SJCRH30 (cell line): ENCODE results near the gene KATNA1. TPM values are rescaled to one million over a fixed set of nuclear protein-coding genes. Genes with fewer than 3 reads are reported as not detected.

Experiments used
- DNase-seq, 2 experiments: peaks; one replicate each; pipeline ENCODE4 v3.0.0-alpha.2; 2015 to 2020
- H3K27ac ChIP-seq: fragments of 250-450 bp; sonication (Bioruptor Pico); 2 replicates; pipeline ENCODE4 v1.5.1; 2020; ENCODE audit warnings: mild to moderate bottlenecking, moderate library complexity
- H3K27me3 ChIP-seq: fragments of 250-450 bp; sonication (Bioruptor Pico); 2 replicates; pipeline ENCODE4 v1.5.1; 2020; ENCODE audit warnings: mild to moderate bottlenecking, moderate library complexity
- H3K36me3 ChIP-seq: fragments of 250-450 bp; sonication (Bioruptor Pico); 2 replicates; pipeline ENCODE4 v1.5.1; 2020; ENCODE audit warnings: mild to moderate bottlenecking, moderate library complexity
- H3K4me1 ChIP-seq: fragments of 250-450 bp; sonication (Bioruptor Pico); 2 replicates; pipeline ENCODE4 v1.5.1; 2020; ENCODE audit warnings: mild to moderate bottlenecking, moderate library complexity
- H3K4me3 ChIP-seq: fragments of 250-450 bp; sonication (Bioruptor Pico); 2 replicates; pipeline ENCODE4 v1.5.1; 2020; ENCODE audit warnings: mild to moderate bottlenecking, moderate library complexity
- H3K9me3 ChIP-seq: fragments of 250-450 bp; sonication (Bioruptor Pico); replicated peaks from 2 replicates; pipeline ENCODE4 v1.5.1; 2020; ENCODE audit warnings: mild to moderate bottlenecking, moderate library complexity
- total RNA-seq: library from RNA; depleted of rRNA; stranded (reverse); fragments of >200 nt; shearing (Covaris generic); gene quantifications from 2 replicates; pipeline ENCODE4 v1.2.3, GENCODE V29; 2014

Gene KATNA1
- total RNA-seq, 1 experiment from 2014 or later, result 39.7 TPM

GRCh38 chr6:149642829-149643580, 5.5 kb downstream of the KATNA1 start:
- Histone ChIP-seq H3K9me3 (no peaks in the 10 kb centered on the region), H3K4me1 (peaks cover 7% of the 10 kb centered on the region; the same call in 1 of the 2 replicates), H3K27ac (no peak overlapping the region), H3K36me3 (peaks cover 9% of the 10 kb centered on the region), H3K27me3 (no peaks in the 10 kb centered on the region), H3K4me3 (no peak overlapping the region)
- no peak for DNase-seq

DNA sequence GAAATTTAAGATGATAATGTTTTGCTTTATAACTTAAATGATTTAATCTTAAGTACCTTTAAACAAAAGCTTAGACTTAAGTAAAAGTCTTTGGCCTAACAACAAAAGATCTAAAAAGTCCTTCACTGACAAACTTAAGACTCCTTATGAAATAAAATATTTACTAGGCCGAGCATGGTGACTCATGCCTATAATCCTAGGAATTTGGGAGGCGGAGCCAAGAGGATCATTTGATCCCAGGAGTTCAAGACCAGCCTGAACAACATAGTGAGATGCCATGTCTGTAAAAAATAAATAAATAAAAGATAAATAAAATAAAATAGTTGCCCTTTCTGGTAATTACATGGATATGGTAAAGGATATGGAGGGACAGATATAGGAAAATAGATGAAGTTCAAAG, 12.4 kb downstream of the KATNA1 start:
- DNase-seq, result peak in 1 of 2 experiments; percentile 13
- Histone ChIP-seq H3K27me3 (no peaks in the 10 kb centered on the region), H3K9me3 (no peaks in the 10 kb centered on the region), H3K36me3 (peaks cover 12% of the 10 kb centered on the region), H3K4me3 (no peak overlapping the region), H3K27ac (no peak overlapping the region), H3K4me1 (no peaks in the 10 kb centered on the region)

DNA sequence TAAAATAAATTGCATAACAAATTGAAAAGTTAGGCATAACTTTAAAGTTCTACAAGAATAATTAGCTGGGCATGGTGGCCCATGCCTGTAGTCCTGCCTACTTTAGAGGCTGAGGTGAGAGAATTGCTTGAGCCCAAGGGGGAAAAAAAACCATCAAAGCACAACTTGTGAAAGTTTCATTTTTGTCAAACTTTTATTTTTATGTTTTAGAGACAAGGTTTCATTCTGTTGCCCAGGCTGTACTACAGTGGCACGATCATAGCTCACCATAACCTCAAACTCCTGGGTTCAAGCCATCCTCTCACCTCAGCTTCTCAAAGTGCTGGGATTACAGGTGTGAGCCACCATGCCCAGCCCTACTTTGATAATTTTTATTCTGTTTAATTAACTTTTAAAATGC, 14.2 kb downstream of the KATNA1 start:
- no peak overlapping the region for H3K27ac ChIP-seq
- H3K4me3 ChIP-seq, result no peak overlapping the region
- no peak for DNase-seq

GRCh38 chr6:149628875-149629510, 19.5 kb downstream of the KATNA1 start:
- H3K27me3 ChIP-seq, result no peaks in the 10 kb centered on the region
- H3K36me3 ChIP-seq, result peaks cover 23% of the 10 kb centered on the region
- H3K4me1 ChIP-seq, result no peaks in the 10 kb centered on the region
- H3K9me3 ChIP-seq, result no peaks in the 10 kb centered on the region
- DNase-seq, result no peak
- no peak overlapping the region for H3K4me3 ChIP-seq
- H3K27ac ChIP-seq, result no peak overlapping the region

More for the DNA sequence above, 14.2 kb downstream of the KATNA1 start:
- Histone ChIP-seq H3K4me1 (no peaks in the 10 kb centered on the region), H3K27me3 (no peaks in the 10 kb centered on the region), H3K9me3 (no peaks in the 10 kb centered on the region), H3K36me3 (peaks cover 22% of the 10 kb centered on the region)

GRCh38 chr6:149627672-149628071, 20.8 kb downstream of the KATNA1 start:
- peaks cover 28% of the 10 kb centered on the region for H3K36me3 ChIP-seq
- no peaks in the 10 kb centered on the region for H3K27me3 ChIP-seq
- H3K4me1 ChIP-seq, result no peaks in the 10 kb centered on the region
- no peaks in the 10 kb centered on the region for H3K9me3 ChIP-seq
- no peak overlapping the region for H3K4me3 ChIP-seq
- H3K27ac ChIP-seq, result no peak overlapping the region
- no peak for DNase-seq

GRCh38 chr6:149615805-149616204, 32.7 kb downstream of the KATNA1 start:
- peaks cover 21% of the 10 kb centered on the region for H3K36me3 ChIP-seq
- H3K4me1 ChIP-seq, result no peaks in the 10 kb centered on the region
- H3K9me3 ChIP-seq, result peaks cover 3% of the 10 kb centered on the region; the same call in 1 of the 2 replicates
- no peak overlapping the region for H3K27ac ChIP-seq
- DNase-seq, result no peak
- no peaks in the 10 kb centered on the region for H3K27me3 ChIP-seq
- no peak overlapping the region for H3K4me3 ChIP-seq

- Histone ChIP-seq H3K27me3 (no peaks in the 10 kb centered on the region), H3K36me3 (peaks cover 12% of the 10 kb centered on the region), H3K27ac (no peak overlapping the region), H3K4me3 (no peak overlapping the region), H3K9me3 (peaks cover 3% of the 10 kb centered on the region; the same call in 1 of the 2 replicates), H3K4me1 (no peaks in the 10 kb centered on the region)
- DNase-seq, result no peak
These were observed 34.2 kb downstream of the KATNA1 start for GRCh38 chr6:149614337-149614736.

DNA sequence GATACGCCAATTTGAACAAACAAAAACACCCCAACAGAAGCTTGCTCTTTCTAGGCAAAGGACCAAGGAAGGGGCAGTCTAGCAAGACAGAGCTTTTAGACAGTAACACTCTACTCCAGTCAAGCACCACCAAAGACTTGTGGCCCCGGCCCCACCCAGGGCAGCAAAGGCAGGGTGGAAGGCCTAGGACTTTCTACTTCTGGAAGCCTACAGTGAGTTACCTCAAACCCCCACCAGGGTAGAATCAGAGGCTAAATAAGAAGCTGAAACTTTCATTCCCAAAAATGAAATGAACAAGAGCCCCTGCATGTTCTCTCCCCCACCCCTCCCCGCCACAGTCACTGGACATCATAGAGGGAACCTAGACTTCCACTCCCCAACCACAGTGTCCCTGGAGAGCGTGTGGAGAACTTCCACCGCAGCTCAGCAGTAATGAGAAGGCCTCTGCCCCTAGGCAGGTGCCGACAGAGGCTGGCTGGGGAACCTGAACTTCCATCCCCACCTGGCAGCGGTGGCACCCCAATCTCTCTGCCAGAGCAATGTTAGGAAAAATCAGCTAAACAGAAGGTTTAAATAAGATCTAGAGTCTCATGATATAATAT, 40.0 kb downstream of the KATNA1 start:
- Histone ChIP-seq H3K36me3 (peaks cover 6% of the 10 kb centered on the region; the same call in 1 of the 2 replicates), H3K4me1 (no peaks in the 10 kb centered on the region), H3K9me3 (peaks cover 3% of the 10 kb centered on the region; the same call in 1 of the 2 replicates), H3K27ac (no peak overlapping the region), H3K27me3 (no peaks in the 10 kb centered on the region), H3K4me3 (no peak overlapping the region)
- no peak for DNase-seq

GRCh38 chr6:149600508-149600907, 48.0 kb downstream of the KATNA1 start:
- H3K36me3 ChIP-seq, result peaks cover 28% of the 10 kb centered on the region
- no peaks in the 10 kb centered on the region for H3K9me3 ChIP-seq
- H3K27ac ChIP-seq, result no peak overlapping the region
- no peak overlapping the region for H3K4me3 ChIP-seq
- no peaks in the 10 kb centered on the region for H3K4me1 ChIP-seq
- no peaks in the 10 kb centered on the region for H3K27me3 ChIP-seq
- DNase-seq, result no peak

DNA sequence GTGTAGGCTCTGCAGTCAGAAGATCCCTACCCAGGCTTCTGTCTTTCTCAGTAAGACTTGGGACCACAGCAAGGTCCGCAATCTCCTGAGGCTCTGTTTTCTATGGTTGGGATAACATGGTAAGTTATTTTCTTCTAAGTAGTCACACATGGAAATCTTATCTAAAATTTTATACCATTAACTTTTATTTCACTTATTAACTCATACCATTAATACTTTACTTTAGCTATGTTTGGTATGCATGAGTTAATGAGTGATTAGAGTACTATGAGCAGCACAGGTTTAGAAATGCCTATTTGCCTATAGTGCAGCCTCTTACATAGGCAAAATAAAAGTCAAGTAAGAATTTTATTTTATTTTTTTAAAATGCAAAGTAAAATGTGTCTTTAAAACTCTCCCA, 55.1 kb downstream of the KATNA1 start:
- no peak for DNase-seq
- H3K36me3 ChIP-seq, result peaks cover 56% of the 10 kb centered on the region
- H3K27me3 ChIP-seq, result no peaks in the 10 kb centered on the region
- no peak overlapping the region for H3K4me3 ChIP-seq
- no peak overlapping the region for H3K27ac ChIP-seq
- no peaks in the 10 kb centered on the region for H3K9me3 ChIP-seq
- no peaks in the 10 kb centered on the region for H3K4me1 ChIP-seq

- Histone ChIP-seq H3K27ac (no peak overlapping the region), H3K27me3 (no peaks in the 10 kb centered on the region), H3K4me1 (no peaks in the 10 kb centered on the region), H3K4me3 (no peak overlapping the region), H3K36me3 (peaks cover 60% of the 10 kb centered on the region), H3K9me3 (no peaks in the 10 kb centered on the region)
- no peak for DNase-seq
These were observed 55.5 kb downstream of the KATNA1 start for GRCh38 chr6:149592983-149593382.

- no peaks in the 10 kb centered on the region for H3K9me3 ChIP-seq
- no peaks in the 10 kb centered on the region for H3K27me3 ChIP-seq
- H3K27ac ChIP-seq, result no peak overlapping the region
- peaks cover 59% of the 10 kb centered on the region for H3K36me3 ChIP-seq
- H3K4me1 ChIP-seq, result no peaks in the 10 kb centered on the region
- no peak for DNase-seq
- no peak overlapping the region for H3K4me3 ChIP-seq
These were observed 62.4 kb downstream of the KATNA1 start for GRCh38 chr6:149586149-149586548.

DNA sequence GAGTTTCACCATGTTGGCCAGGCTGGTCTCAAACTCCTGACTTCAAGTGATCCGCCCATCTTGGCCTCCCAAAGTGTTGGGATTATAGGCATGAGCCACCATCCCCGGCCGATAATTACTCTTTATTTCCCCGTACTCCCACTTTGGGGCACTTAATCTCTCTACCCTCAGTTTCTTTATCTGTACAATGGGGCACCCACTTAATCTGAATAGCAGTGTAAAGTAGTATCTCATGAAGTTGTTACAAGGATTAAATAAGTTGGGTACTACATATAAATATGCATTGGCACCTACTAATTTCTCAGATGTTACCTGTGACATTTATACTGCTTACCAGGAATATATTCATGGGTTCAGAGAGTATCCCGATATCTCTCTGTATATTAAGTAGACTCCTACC, 67.2 kb downstream of the KATNA1 start:
- Histone ChIP-seq H3K36me3 (peaks cover 41% of the 10 kb centered on the region), H3K9me3 (no peaks in the 10 kb centered on the region), H3K4me1 (no peaks in the 10 kb centered on the region), H3K27me3 (no peaks in the 10 kb centered on the region), H3K27ac (no peak overlapping the region), H3K4me3 (no peak overlapping the region)
- no peak for DNase-seq

- Histone ChIP-seq H3K27me3 (no peaks in the 10 kb centered on the region), H3K9me3 (no peaks in the 10 kb centered on the region), H3K27ac (no peak overlapping the region), H3K4me1 (no peaks in the 10 kb centered on the region), H3K4me3 (no peak overlapping the region), H3K36me3 (peaks cover 37% of the 10 kb centered on the region)
- DNase-seq, result no peak
These were observed 67.6 kb downstream of the KATNA1 start for GRCh38 chr6:149580880-149581279.

GRCh38 chr6:149567945-149568585, 80.4 kb downstream of the KATNA1 start:
- DNase-seq, result no peak
- Histone ChIP-seq H3K9me3 (no peaks in the 10 kb centered on the region), H3K27me3 (no peaks in the 10 kb centered on the region), H3K27ac (no peak overlapping the region), H3K4me1 (no peaks in the 10 kb centered on the region; the same call in none of the 2 replicates), H3K4me3 (no peak overlapping the region), H3K36me3 (peaks cover 3% of the 10 kb centered on the region; the same call in 1 of the 2 replicates)
